Measurements from ENCODE around the gene PPP6R2.

PPP6R2 gene

GRCh38 chr22:50489363-50490243 lies 146.5 kb downstream of the PPP6R2 start:
- DNase-seq: no peak

- no peak for DNase-seq
These were observed 147.6 kb downstream of the PPP6R2 start for GRCh38 chr22:50490531-50491308.
